Fibroblast of mammary gland (primary cell): ENCODE data around the gene FERD3L.

Experiments used
- DNase-seq: peaks from one replicate; pipeline ENCODE4 v3.0.0-alpha.2; 2010; ENCODE audit warnings: low read depth
- H3K4me3 ChIP-seq: 2 replicates; pipeline ENCODE4 v1.5.1; 2011; ENCODE audit warnings: low read depth, mild to moderate bottlenecking, low read length, moderate library complexity; ENCODE audit not compliant: control insufficient read depth
- CTCF ChIP-seq: conservative IDR thresholded peaks from 2 replicates; pipeline ENCODE4 v1.5.1; 2011; ENCODE audit warnings: low read depth, low read length, inconsistent platforms; ENCODE audit not compliant: control insufficient read depth, insufficient read depth

The FERD3L gene

DNA sequence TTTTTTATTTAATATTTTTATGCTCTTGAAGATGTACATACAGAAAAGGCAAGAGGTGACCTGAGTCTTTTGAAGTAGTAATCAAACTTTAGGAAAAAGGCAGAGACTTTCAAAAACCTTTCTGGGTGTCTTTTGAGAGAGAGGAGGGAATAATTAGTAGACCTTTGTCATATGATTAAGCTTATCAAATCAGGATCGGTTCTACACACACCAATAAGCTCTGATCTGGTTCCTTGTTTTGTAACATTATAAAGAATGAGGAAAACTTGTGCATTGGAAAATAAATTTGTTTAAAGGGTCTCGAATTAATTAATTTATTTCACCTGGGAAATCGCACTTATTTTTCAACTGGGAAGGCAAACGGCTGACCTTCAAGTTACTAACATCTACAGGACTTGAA lies 39.7 kb downstream of the FERD3L start:
- no peak for DNase-seq
- peak overlapping the region; percentile 67 for H3K4me3 ChIP-seq
- no peak for TF ChIP-seq CTCF

GRCh38 chr7:19104811-19105210 lies 40.4 kb downstream of the FERD3L start:
- DNase-seq = no peak
- no peak overlapping the region for H3K4me3 ChIP-seq
- TF ChIP-seq CTCF = no peak

GRCh38 chr7:19102884-19103283 lies 42.3 kb downstream of the FERD3L start:
- no peak for TF ChIP-seq CTCF
- DNase-seq = no peak
- no peak overlapping the region for H3K4me3 ChIP-seq

DNA sequence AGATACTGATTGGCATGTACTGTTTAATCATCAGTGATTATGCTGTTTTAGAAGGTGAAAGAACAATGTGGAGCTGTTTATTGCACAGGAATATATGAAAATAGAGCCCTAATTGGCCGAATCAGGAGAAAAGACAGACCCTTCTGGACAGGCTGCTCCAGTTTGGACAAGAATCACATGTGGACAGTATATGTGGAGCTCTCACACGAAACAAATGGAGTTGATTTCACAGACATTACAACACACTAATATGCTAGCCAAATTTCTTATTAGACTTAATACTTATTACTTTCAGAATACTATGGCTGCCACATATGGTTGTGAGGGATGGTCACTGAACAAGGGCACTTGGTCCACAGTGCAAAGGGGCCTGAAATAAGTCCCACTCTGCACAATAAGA lies 43.3 kb downstream of the FERD3L start:
- TF ChIP-seq CTCF = no peak
- no peak overlapping the region for H3K4me3 ChIP-seq
- no peak for DNase-seq

DNA sequence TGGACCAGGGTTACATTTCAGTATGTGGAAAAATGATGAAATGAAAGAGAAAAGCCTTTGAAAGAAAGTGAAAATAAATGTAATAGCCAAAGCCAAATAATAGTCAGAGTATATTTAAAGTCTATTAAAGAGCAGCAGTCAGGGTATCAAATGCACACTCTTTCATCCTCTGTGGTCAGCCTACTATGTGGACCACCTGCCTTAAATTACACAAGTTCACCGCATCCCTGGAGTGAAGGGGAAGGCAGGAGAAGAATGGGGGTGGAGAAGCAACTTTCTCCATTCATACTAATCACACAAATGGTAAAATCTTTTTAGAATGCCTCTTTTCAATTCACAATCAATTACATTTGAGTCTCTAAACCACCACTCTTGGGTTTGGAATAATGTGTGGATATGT lies 43.7 kb downstream of the FERD3L start:
- no peak overlapping the region for H3K4me3 ChIP-seq
- DNase-seq = no peak
- TF ChIP-seq CTCF = no peak

DNA sequence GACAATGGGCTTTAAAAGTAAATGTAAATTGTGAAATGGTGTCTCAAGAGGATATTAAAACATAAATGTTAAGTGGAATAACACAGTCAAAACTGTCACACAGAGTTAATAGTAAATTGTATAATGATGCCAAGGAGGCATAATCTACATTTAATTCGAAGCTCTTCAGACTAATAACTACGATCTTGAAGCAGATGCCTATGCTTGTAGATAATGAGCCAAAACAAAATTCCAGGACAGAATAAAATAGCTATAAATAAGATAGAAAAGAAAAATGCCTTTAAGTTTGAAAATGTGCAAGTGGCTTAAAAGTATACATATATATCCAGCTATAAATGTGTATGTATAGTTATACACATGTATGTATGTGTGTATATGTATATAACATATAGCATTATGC lies 45.3 kb downstream of the FERD3L start:
- TF ChIP-seq CTCF = no peak
- H3K4me3 ChIP-seq = no peak overlapping the region
- no peak for DNase-seq

- no peak for TF ChIP-seq CTCF
- no peak for DNase-seq
- H3K4me3 ChIP-seq = no peak overlapping the region
Observed at GRCh38 chr7:19099194-19099593, 46.0 kb downstream of the FERD3L start.
